Activated naive CD4-positive, alpha-beta T cell treated with anti-CD3 and anti-CD28 coated beads, Interleukin-2, amount 50 U/mL, for 72 hours (primary cell): Measurements from ENCODE around the gene FREM1. TPM values are rescaled to one million over a fixed set of nuclear protein-coding genes. Genes with fewer than 3 reads are reported as not detected.

Source experiments
- ATAC-seq, 2 donors: fragments of 150-1000 bp; cut with Tn5 transposase; 2 replicates each; pipeline ENCODE4 v1.10.0; 2021; ENCODE audit warnings: mild to moderate bottlenecking in 2 of 2, moderate library complexity in 2 of 2
- DNase-seq, 2 donors: peaks; one replicate each; pipeline ENCODE4 v3.0.0; 2021 to 2022; ENCODE audit warnings: low spot score in 2 of 2
- H3K27ac Mint-ChIP-seq, 2 donors: one replicate each; pipeline ENCODE4 v1.8.0; 2022; ENCODE audit warnings: mild to moderate bottlenecking in 2 of 2, mixed read lengths in 2 of 2
- H3K36me3 Mint-ChIP-seq, 2 donors: one replicate each; pipeline ENCODE4 v1.8.0; 2022; ENCODE audit warnings: mixed read lengths in 2 of 2
- H3K9me3 Mint-ChIP-seq, 2 donors: one replicate each; pipeline ENCODE4 v1.8.0; 2022; ENCODE audit warnings: mixed read lengths in 2 of 2
- total RNA-seq, 2 donors: library from RNA; stranded (reverse); gene quantifications; one replicate each; pipeline ENCODE4 v1.2.3, GENCODE V29; 2022

Gene FREM1, protein sequence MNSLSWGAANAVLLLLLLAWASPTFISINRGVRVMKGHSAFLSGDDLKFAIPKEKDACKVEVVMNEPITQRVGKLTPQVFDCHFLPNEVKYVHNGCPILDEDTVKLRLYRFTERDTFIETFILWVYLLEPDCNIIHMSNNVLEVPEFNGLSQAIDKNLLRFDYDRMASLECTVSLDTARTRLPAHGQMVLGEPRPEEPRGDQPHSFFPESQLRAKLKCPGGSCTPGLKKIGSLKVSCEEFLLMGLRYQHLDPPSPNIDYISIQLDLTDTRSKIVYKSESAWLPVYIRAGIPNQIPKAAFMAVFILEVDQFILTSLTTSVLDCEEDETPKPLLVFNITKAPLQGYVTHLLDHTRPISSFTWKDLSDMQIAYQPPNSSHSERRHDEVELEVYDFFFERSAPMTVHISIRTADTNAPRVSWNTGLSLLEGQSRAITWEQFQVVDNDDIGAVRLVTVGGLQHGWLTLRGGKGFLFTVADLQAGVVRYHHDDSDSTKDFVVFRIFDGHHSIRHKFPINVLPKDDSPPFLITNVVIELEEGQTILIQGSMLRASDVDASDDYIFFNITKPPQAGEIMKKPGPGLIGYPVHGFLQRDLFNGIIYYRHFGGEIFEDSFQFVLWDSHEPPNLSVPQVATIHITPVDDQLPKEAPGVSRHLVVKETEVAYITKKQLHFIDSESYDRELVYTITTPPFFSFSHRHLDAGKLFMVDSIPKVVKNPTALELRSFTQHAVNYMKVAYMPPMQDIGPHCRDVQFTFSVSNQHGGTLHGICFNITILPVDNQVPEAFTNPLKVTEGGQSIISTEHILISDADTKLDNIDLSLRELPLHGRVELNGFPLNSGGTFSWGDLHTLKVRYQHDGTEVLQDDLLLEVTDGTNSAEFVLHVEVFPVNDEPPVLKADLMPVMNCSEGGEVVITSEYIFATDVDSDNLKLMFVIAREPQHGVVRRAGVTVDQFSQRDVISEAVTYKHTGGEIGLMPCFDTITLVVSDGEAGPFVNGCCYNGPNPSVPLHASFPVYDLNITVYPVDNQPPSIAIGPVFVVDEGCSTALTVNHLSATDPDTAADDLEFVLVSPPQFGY (N-terminal part only)
- under 1 TPM in 1 of 2 donors, not detected in 1; 0.23 TPM for total RNA-seq

DNA sequence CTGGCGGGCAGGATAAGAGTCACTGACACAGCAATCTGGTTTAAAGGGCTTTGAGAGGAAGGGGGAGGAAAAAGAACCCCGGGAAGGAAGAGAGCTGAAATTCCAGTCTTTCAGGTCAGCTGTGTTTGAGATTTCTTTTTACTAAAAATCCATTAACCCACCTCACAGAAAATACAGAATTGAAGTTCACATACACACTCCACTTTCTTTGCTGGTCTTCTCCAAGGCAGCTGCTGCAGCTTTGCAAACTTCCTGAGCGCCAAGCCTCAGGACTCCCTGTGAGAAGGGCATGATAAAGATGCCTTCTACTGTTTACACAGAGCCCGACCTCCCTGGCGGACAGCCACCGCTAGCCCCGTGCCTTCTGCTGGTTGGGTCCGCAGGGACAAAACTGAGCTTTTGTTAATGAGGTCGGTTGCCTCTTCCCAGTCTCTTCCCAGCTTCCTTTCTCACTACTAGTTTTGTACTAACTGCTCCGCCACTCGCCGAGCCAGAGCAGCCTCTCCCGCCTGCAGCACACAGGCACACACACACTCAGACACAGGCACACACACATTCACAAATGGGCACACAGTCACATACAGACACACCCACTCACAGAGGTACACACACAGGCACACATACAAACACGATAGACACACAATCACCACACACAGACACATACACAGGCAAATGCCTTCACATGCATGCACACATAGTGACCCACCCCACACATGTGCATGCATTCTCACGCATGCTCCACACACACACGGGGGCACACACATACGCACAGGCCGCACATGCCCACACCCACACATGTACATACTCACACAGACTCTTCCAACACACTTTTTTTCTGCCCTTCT is at the start of gene FREM1:
Gene FREM1 (minus strand): TSS at position 468 of the 845 bp plus-strand sequence. CDS start 41,451 bp downstream, outside the sequence.
- H3K36me3 Mint-ChIP-seq: no peaks in the 10 kb centered on the region
- ATAC-seq (no peak), DNase-seq (no peak)
- H3K27ac Mint-ChIP-seq: no peak within 1 kb of the TSS
- H3K9me3 Mint-ChIP-seq: no peaks in the 10 kb centered on the region

DNA sequence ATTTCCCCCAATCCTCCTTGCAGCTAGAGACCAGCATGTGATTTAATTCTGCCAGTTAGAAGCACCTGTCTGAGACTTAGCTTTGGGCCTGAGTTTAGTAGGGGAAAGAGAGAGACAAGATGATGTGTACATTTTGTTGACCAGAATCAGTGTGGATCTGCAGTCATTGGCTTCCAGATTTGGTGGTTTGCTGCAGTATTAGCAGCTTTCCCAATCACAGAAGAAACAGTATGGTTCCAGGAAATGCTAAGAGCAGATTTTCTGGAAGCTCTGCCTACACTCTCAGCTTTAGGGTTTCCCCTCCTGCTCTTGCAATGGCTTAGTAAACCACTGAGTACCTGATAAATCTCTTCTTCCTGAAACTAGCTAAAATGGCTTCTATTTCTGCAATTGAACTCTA is 48.8 kb upstream of the FREM1 start:
- Mint-ChIP-seq H3K36me3 (peaks cover 0 to 14% of the 10 kb centered on the region in 2 donors), H3K9me3 (peaks cover under 1 to 14% of the 10 kb centered on the region in 2 donors), H3K27ac (no peak overlapping the region)
- DNase-seq: no peak
- ATAC-seq: peak; percentile 54 to 92

DNA sequence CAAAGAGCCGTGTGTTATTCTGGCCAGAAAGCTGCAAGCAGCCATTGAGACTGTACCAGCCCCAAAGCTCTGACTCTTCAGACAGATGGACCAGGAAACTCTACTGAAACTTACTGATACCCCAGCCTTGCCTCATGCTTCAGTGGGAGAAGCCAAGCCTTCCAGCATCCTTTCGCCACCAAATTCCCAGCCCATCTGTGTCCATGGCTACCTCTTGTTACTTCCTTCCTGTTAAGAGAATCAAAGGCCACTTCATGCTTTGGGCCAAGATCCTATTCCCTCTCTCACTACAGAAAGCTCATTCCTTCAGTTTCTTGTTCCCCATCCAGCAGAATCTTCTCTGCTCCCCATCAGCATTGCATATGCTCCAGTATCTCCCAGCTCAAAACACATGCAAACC is 46.9 kb upstream of the FREM1 start:
- DNase-seq (no peak), ATAC-seq (no peak)
- peaks cover 4 to 20% of the 10 kb centered on the region in 2 donors for H3K9me3 Mint-ChIP-seq
- H3K36me3 Mint-ChIP-seq: peaks cover 4 to 14% of the 10 kb centered on the region in 2 donors
- H3K27ac Mint-ChIP-seq: peak overlapping the region in 1 of 2 donors; percentile 10

DNA sequence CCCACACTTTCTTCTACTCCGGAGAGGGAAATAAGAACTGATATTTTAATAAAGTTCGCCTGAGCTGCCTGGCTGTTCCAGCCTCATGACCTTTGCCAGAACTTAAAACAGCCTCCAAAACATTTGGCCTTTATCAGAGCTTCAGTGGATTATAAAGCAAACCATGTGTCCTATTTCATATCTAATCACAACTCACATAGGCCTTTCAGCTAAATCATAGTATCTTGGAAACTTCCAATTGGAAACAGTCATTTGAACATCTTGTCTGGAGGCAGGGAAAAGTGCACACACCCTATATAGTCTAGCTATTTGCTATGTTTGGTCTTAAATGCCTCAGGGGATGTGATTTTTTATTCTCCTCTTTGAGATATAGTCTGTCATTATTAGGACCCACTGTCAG is 46.0 kb upstream of the FREM1 start:
- no peak overlapping the region for H3K27ac Mint-ChIP-seq
- DNase-seq (no peak), ATAC-seq (no peak)
- H3K9me3 Mint-ChIP-seq: peaks cover 4 to 20% of the 10 kb centered on the region in 2 donors
- H3K36me3 Mint-ChIP-seq: peaks cover 4 to 7% of the 10 kb centered on the region in 2 donors

DNA sequence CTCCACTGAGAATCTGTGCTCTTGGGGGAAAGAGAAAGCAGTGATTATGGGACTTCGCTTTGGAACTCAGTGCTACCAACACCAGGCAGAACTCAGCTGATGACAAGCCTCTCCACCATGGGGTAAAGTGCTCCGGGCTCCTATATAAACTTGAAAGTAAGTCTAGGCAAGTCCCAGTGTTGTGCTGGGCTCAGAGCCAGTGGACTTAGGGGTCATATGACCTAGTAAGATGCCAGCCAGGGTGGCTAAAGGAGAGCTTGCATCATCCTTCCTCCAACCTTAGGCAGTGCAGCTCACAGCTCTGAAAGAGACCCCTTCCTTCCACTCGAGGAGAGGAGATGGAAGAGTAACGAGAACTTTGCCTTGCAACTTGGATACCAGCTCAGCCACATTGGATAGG is 35.1 kb upstream of the FREM1 start:
- H3K36me3 Mint-ChIP-seq: no peaks in the 10 kb centered on the region
- DNase-seq (no peak), ATAC-seq (no peak)
- H3K9me3 Mint-ChIP-seq: no peaks in the 10 kb centered on the region
- H3K27ac Mint-ChIP-seq: no peak overlapping the region

DNA sequence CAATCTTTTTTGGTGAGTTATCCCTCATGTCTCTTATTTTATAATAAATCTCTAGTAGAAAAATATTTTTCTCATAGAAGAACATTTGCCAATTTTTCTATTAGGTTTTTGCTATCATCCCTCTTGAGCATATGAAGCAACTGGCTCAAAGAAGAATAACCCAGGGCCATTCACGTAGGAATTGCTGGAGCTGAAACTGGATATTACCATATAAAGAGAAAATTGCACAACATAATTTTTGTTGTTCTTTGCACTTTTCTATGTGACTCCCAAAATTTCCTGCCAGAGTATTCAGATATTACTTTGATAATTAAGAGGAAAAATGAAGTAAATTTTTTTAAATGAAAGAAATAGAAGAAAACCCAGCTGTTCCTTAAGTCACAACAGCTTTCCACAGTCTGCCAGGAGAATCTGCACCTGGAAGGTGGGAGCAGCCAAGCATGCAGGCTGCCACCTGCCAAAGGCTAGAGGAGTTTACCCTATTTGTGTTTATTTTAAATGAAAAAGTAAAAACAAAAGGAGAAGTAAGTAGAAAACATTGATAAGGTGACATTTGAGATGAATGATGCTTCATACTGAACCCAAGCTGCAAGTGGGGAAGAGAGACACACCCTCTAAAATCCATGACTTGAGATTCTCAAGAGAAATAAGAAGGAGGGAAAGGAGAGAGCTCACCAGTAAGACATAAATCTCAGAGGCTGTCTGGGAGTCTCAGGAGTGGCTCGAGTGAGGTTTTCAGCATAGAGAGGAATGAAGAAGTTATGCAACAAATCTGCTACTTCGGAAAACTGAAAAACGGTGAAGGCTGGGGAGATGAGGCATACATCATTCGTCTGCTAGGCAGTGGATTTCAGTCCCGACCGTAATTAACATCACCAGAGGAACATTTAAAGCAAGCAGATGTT is 31.5 kb upstream of the FREM1 start:
- Mint-ChIP-seq H3K27ac (no peak overlapping the region), H3K36me3 (no peaks in the 10 kb centered on the region), H3K9me3 (no peaks in the 10 kb centered on the region)
- no peak for DNase-seq
- ATAC-seq: no peak

DNA sequence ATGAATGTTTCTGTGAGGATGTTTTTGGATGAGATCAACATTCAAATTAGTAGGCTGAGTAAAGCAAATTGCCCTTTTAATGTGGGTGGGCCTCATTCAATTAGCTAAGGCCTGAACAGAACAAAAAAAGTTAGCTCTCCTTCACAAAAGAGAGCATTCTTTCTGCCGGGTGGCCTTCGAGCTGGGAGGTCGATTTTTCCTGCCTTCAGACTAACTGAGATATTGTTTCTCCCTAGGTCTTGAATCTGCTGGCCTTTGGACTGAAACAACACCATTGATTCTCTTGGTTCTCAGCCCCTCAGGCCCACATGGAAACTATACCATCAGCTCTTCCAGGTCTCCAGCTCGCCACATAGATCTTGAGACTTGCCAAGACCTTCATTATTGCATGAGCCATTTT is 29.1 kb upstream of the FREM1 start:
- Mint-ChIP-seq H3K27ac (no peak overlapping the region), H3K36me3 (no peaks in the 10 kb centered on the region), H3K9me3 (no peaks in the 10 kb centered on the region)
- no peak for ATAC-seq
- no peak for DNase-seq

DNA sequence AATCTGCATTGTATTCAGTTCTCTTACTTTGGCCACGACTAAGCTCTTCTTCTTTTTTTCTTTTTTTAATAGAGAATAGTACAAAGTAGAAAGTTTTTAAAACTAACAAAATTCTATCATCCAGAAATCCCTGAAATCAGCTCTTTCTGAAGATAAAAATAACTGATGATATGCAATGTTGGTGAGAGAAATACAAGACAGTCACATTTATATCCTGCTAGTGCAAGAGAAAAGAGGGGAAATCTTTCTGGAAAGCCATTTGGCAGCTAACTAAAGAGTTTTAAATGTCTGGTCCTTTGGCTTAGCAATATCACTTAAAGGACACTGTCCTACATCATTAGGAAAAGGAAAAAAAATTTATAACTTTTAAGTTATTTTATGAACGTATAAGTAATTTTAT is 27.0 kb upstream of the FREM1 start:
- H3K27ac Mint-ChIP-seq: no peak overlapping the region
- DNase-seq (no peak), ATAC-seq (no peak)
- no peaks in the 10 kb centered on the region for H3K36me3 Mint-ChIP-seq
- no peaks in the 10 kb centered on the region for H3K9me3 Mint-ChIP-seq

DNA sequence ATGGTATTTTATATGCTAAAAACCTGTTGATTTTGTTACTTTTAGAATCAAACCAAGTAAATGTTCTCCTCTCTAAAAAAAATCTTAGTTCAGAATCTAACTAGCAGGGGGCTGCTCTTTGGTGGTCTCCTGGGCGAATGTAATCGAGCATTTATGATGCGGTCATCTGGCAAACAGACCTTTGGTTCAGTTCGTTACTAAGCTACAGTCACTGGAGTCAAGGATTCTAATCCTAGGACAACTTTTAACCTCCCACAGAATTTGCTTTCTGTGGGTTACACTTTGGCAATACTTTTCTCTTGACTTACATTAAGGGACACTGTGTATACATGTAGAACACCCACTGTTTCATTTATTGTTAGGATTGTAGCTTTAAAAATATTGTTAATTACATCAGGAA is 26.3 kb upstream of the FREM1 start:
- H3K9me3 Mint-ChIP-seq: no peaks in the 10 kb centered on the region
- H3K36me3 Mint-ChIP-seq: no peaks in the 10 kb centered on the region
- no peak for ATAC-seq
- H3K27ac Mint-ChIP-seq: no peak overlapping the region
- no peak for DNase-seq

DNA sequence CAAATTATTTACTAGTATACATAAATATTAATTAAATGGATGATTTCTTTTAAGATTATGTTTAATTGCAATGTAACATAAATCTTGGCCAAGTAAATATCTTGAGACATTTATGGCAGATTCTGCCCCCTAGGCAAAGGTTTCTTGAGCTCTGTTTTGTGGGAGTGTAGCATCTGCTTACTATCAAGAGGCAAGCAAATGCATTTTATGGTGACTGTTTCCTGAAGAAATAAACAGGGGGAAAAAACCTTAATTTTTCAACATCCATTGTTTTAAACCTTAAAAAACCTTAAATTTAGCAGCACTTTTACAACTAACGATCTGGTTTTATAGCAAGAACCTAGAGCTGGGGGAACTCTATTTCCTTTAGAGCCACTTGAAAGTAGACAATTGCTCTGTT is 25.7 kb upstream of the FREM1 start:
- no peak for DNase-seq
- H3K36me3 Mint-ChIP-seq: no peaks in the 10 kb centered on the region
- no peak overlapping the region for H3K27ac Mint-ChIP-seq
- ATAC-seq: no peak
- H3K9me3 Mint-ChIP-seq: no peaks in the 10 kb centered on the region

DNA sequence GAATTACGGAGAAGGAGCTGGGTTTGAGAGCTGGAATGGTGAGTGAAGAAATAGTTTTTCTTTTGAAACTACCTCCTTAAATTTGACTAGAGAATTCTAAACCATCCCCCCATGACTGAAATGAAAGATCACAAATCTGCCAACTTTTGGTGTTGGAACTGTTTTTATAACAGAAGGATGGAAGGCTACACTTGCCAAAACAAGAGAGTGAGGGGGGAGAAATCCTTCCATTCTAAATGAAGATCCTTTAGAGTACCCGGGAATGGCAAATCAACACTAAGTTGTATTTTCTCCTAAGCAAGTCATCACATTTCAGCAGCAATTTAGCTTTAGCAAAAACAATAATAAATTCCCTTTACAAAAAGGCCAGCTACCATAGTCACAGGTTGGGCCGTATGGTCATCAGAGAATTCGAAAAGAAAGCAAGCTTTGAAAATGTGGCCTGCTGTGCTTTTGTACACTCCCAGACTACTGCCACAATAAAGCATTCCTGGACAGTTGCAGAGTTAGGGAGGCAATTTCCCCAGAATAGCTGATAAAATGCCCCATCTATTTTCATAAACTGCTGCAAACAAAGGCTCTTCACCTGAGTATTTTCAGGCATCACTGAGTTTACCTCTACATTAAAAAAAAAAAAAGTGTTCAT is 25.0 kb upstream of the FREM1 start:
- no peak overlapping the region for H3K27ac Mint-ChIP-seq
- ATAC-seq (no peak), DNase-seq (no peak)
- H3K36me3 Mint-ChIP-seq: no peaks in the 10 kb centered on the region
- no peaks in the 10 kb centered on the region for H3K9me3 Mint-ChIP-seq

DNA sequence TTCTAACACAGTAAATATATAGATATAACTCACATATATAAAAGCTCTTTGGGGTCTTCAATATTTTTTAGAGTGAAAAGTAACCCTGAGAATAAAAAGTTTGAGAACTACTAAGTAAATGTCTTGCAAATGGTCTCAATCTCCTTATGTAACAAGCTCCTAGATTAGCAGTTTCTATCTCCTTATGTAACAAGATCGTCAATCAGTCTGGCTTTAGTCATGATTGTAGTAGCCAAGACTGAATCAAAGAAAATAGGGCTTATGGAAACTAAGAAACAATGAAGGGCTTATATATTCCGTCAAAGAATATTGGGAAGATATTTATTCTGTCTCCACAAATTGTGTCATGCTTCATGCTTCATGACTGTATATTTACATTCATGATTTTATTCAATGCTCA is 22.4 kb upstream of the FREM1 start:
- DNase-seq: no peak
- Mint-ChIP-seq H3K9me3 (no peaks in the 10 kb centered on the region), H3K36me3 (no peaks in the 10 kb centered on the region), H3K27ac (no peak overlapping the region)
- ATAC-seq: no peak

DNA sequence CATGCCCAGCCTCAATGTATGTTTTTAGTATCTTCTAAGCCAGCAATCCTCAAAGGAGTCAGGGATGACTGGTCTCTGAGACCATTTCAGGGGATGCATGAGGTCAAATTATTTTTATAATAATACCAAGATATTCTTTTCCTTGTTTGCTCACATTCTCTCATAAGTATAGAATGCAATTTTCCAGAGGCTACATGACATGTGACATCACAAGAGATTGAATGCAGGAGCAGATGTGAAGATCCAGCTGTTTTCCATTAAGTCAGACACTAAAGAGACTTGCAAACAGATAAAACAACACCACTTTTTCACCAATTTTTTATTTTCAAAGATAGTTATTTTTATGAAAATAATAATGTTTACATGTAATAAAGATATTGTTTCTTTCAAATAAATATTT is 22.0 kb upstream of the FREM1 start:
- no peak overlapping the region for H3K27ac Mint-ChIP-seq

DNA sequence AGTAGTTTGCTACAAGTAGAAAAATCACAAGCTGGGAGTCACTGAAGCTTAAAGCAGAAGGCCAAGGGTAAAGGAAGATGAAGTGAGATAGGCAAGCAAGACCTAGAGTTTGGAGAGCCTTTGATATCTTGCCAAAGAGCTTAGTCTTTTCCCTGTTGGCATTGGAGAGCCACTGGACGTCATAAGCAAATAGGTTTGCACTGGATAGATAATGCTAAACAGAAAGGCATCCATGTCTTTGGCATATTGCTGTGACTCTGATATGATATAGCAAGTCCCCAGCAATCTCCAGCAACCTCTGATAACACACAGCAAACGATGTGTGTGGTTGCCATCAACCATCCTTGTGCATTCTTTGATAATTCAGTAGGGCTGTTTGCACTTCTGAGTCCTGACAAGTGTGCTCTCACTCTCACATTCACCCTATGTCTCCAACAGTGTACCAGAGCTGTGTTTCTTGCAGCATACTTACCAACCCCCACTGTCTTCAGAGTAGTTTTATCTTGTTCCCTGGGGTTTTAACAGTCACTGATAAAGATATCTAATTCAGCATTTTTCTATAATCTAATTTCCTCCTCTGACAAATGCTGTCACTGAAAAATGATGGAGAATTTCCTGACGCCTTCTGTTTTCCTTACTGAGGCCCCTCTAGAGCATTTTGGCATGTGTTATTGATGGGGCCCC is 16.9 kb upstream of the FREM1 start:
- Mint-ChIP-seq H3K36me3 (no peaks in the 10 kb centered on the region), H3K9me3 (no peaks in the 10 kb centered on the region), H3K27ac (no peak overlapping the region)
- DNase-seq (no peak), ATAC-seq (no peak)

More for the DNA sequence above, 22.0 kb upstream of the FREM1 start:
- ATAC-seq (no peak), DNase-seq (no peak)
- H3K9me3 Mint-ChIP-seq: no peaks in the 10 kb centered on the region
- H3K36me3 Mint-ChIP-seq: no peaks in the 10 kb centered on the region
